Kidney capillary endothelial cell (primary cell): Measurements from ENCODE around the gene TGIF2.
A peak's percentile ranks its signal among the peaks of the same experiment; 100 is the strongest.
"Not testable (repeated sequence)": the region's sequence is repeated elsewhere in the genome, so short reads cannot be mapped to it uniquely, and the experiment has no call there.

Experiments used
- DNase-seq: peaks from one replicate; pipeline ENCODE4 v3.0.0-alpha.2; 2018; ENCODE audit warnings: low spot score

The TGIF2 gene

GRCh38 chr20:36547186-36548005 lies 26.0 kb upstream of the TGIF2 start:
- DNase-seq, result no peak

GRCh38 chr20:36548006-36548315 lies 25.4 kb upstream of the TGIF2 start:
- DNase-seq, result no peak

GRCh38 chr20:36548704-36549627 lies 24.4 kb upstream of the TGIF2 start:
- DNase-seq, result no peak

GRCh38 chr20:36549628-36549941 lies 23.8 kb upstream of the TGIF2 start:
- no peak for DNase-seq

GRCh38 chr20:36549942-36550789 lies 23.2 kb upstream of the TGIF2 start:
- no peak for DNase-seq

DNA sequence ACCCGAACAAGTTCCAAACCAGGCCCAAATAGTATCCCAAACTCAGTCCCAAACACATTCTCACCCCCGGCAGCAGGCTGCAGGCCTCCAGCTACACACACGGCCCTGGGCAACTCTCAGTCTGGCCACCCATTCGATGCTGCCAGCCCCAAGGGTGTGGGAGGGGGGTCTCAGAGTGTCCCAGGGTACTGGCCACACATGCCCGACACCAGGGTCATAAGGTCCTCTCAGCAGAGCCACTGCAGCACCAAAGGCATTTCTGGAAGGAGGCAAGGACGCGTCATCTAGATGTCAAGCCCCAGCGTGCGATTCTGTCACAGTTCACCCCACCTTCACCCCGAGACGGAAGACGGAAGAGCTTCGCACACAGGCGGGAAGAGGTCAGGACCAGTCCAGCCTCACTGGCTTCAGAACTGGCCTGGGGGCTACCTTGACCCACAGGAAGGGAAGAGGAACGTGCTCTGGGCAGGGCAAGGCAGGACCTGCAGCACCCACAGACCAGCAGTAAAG lies 22.6 kb upstream of the TGIF2 start:
- no peak for DNase-seq

GRCh38 chr20:36555248-36555647 lies 18.1 kb upstream of the TGIF2 start:
- DNase-seq, result no peak

DNA sequence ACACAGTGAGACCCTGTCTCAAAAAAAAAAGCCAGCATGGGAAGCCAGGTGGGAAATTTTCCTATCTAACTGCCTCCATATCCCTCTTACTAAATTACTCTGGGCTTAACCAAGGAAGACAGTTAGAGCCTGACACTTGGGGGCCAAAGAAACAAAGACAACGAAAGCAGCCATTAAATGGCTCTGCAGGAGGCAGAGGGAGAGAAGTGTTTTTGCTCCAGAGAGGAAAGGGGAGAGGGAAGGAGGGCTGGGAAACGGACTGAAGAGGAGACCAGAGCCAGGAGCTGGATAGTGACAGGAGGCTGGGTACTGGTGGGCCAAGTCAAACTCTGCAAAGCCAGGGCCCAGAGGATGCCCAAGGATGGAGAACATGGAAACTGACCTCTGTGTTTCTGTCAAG lies 10.7 kb upstream of the TGIF2 start:
- no peak for DNase-seq

DNA sequence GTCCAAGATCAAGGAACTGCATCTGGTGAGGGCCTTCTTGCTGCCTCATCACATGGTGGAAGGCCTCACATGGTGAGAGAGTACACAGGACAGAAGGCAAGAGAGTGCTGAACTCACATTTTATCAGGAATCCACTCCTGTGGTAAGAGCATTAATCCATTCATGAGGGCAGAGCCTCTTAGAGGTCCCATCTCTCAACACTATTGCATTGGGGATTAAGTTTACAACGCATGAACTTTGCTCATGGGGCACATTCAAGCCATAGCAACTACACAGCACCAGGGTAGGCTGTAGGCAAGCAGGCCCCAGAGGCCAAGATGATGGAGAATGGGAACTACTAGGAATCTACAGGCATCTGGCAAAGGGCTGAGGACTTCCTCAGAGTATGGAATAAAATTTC lies 10.0 kb upstream of the TGIF2 start:
- DNase-seq, result no peak

GRCh38 chr20:36564078-36564725 lies 9.2 kb upstream of the TGIF2 start:
- DNase-seq, result not testable (repeated sequence)

GRCh38 chr20:36564726-36565121 lies 8.7 kb upstream of the TGIF2 start:
- DNase-seq, result not testable (repeated sequence)

DNA sequence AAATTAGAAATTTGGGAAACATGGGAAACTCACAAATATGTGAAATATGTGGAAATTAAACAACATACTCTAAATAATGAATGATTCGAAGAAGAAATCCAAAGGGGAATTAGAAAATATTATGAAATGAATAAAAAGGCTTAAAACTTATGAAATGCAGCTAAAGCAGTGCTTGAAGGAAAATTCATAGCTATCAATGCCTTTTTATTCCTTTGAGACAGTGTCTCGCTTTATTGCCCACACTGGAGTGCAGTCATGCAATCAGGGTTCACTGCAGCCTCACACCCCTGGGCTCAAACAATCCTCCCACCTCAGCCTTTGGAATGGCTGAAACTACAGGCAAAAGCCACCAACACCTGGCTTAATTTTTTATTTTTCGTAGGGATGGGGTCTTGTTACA lies 7.9 kb upstream of the TGIF2 start:
- DNase-seq, result no peak

DNA sequence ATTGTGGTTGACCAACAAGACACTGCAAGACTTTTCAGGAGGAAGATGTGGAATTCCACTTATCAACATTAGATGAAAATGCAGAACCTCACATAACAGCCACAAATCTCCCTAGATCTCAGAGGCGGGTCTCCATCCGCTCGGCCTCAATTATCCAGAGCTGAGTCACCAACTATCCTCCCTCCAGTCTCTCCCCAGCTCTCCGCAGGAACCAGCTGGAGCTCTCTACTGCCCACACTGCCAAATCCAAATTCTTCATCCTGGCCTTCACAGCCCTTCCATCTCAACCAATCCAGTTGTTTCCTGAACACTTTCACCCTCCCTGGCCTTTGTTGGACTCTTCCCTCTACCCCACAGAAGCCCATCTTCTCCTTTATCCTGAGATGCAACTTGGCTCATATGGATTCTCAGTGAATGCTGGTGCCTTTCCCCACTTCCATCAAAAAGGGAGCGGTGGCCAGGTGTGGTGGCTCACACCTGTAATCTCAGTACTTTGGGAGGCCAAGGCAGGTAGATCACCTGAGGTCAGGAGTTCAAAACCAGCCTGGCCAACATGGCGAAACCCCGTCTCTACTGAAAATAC lies 3.5 kb upstream of the TGIF2 start:
- DNase-seq, result no peak

- DNase-seq, result no peak
Measured at GRCh38 chr20:36571564-36572504, 1.6 kb upstream of the TGIF2 start.

- DNase-seq, result peak; percentile 24
Measured at GRCh38 chr20:36572701-36573102, 695 bp upstream of the TGIF2 start.

GRCh38 chr20:36573798-36574365 lies 485 bp downstream of the TGIF2 start:
- no peak for DNase-seq

GRCh38 chr20:36574366-36575135 lies 1.2 kb downstream of the TGIF2 start:
- DNase-seq, result peak; percentile 36

DNA sequence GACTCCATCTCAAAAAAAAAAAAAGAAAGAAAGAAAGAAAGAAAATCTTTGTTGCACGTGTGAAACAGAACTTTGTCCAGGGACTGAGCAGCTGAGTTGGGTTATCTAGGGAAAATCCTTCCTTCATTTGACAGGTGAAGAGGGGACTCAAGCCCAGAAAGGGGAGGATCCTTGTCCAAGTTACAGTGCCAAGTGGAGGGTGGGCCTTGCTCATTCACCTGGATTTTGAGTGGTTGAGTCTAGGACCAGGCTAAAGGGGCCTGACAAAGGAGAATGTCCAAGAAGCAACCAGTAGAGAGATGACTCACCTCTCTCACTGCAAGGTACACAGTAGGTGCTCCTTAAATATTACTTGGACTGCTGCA lies 2.7 kb downstream of the TGIF2 start:
- DNase-seq, result no peak

DNA sequence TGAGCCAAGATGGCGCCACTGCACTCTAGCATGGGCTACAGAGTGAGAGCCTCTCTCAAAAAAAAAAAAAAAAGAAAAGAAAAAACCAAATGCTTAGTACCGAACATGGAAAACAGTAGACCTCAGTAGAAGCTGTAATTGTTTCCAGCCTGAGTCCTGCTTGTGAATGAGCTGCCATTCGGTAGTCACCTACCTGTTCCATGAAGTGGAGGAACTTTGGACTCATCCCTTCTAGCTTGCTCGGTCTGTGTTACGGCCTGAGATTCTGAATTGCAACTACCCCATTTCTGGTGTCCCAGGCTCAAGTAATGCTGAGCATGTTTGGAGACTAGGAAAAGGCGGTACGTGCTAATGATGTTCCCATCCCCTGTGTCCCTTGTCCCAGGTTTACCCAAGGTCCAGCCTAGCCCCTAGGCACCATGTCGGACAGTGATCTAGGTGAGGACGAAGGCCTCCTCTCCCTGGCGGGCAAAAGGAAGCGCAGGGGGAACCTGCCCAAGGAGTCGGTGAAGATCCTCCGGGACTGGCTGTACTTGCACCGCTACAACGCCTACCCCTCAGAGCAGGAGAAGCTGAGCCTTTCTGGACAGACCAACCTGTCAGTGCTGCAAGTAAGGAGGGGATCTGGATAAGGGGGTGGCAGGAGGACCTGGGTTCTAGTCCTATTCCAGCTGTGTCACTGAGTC lies 5.1 kb downstream of the TGIF2 start:
- DNase-seq, result no peak
